ENCODE results near the gene MPO.

Gene MPO

GRCh38 chr17:58319173-58320162 is 38.7 kb upstream of the MPO start:
- ATAC-seq = no peak

GRCh38 chr17:58318627-58319172 is 38.0 kb upstream of the MPO start:
- no peak for ATAC-seq

GRCh38 chr17:58318065-58318481 is 37.3 kb upstream of the MPO start:
- ATAC-seq = no peak

- ATAC-seq = peak; percentile 99 to 100
Measured at GRCh38 chr17:58317421-58318064, 36.8 kb upstream of the MPO start.

- no peak for ATAC-seq
Measured at GRCh38 chr17:58316260-58316960, 35.7 kb upstream of the MPO start.

- ATAC-seq = no peak
Measured at GRCh38 chr17:58315750-58316149, 35.0 kb upstream of the MPO start.

GRCh38 chr17:58315281-58315711 is 34.6 kb upstream of the MPO start:
- ATAC-seq = no peak

- ATAC-seq = no peak
Measured at GRCh38 chr17:58314706-58315015, 33.9 kb upstream of the MPO start.

- no peak for ATAC-seq
Measured at GRCh38 chr17:58313815-58314705, 33.3 kb upstream of the MPO start.

- no peak for ATAC-seq
Measured at GRCh38 chr17:58312829-58313228, 32.1 kb upstream of the MPO start.

GRCh38 chr17:58312021-58312630 is 31.4 kb upstream of the MPO start:
- no peak for ATAC-seq

GRCh38 chr17:58311429-58311894 is 30.7 kb upstream of the MPO start:
- no peak for ATAC-seq

- no peak for ATAC-seq
Measured at GRCh38 chr17:58310511-58311428, 30.0 kb upstream of the MPO start.

- ATAC-seq = no peak
Measured at GRCh38 chr17:58309918-58310259, 29.2 kb upstream of the MPO start.

- ATAC-seq = no peak
Measured at GRCh38 chr17:58308985-58309917, 28.5 kb upstream of the MPO start.

GRCh38 chr17:58308173-58308984 is 27.6 kb upstream of the MPO start:
- no peak for ATAC-seq

GRCh38 chr17:58307468-58308172 is 26.9 kb upstream of the MPO start:
- ATAC-seq = no peak
